NCI-H524 treated with DMSO at 0.1 percent for 48 hours (cell line): ENCODE data around the gene INSYN2B.

ENCODE experiments used
- DNase-seq: peaks from one replicate; lab custom pipeline; 2025; lab: John Stamatoyannopoulos, UW

INSYN2B gene

GRCh38 chr5:169933127-169933526 is 47.2 kb downstream of the INSYN2B start:
- no peak for DNase-seq

DNA sequence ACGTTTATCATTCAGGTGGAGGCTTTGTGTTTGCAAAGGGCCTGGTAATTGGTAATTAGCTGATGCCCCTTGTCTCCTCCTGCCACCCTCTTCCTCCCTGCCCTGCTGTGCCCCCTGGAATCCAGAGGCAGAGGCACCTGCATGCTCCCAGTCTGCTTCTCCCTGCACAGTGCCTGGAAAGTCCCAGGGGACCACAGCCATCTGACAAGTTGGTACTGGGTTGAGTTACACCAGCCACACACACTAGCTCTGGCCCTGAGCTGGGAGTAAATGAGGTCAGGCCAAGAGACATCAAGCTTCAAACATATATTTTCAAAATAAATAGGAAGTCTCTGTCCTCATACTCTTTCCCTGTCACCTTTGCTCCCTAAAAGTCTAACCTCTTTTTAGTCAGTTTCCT is 56.3 kb downstream of the INSYN2B start:
- no peak for DNase-seq

DNA sequence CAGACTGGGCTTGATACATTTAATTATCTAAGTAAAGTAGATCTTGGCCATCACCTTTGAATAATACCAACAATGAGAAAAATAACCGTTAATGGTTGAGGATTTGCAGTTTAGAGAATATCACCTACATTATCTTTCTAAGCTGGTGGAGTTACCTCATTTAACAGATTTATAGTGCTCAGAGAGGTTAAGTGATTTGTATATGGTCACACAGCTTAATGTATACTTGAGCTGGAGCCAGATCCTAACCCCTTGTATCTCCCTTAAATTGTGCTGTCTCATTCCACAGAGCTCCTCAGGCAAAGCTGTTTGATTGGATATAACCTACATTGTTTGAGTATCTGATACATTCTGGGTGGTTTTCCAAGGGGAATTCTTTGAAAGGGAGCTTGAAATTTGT is 57.8 kb downstream of the INSYN2B start:
- no peak for DNase-seq

DNA sequence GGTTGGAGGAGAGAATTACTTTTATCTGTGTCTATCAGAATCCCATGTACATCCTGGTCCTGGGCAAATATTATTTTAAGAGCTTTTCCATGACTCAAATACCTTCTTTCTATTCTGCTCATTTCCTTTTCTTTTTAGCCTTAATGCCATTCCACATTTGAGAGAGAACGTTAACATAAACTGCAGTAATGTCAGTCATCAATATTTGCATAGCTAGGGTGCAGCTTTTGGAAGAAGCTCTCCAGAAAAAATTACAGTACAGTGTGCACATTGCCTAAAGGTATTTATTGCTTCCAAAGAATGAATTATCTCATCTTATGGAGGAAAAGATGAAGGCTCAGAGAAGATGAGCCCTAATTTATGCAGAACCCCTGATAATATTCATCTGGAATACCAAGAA is 58.3 kb downstream of the INSYN2B start:
- no peak for DNase-seq

DNA sequence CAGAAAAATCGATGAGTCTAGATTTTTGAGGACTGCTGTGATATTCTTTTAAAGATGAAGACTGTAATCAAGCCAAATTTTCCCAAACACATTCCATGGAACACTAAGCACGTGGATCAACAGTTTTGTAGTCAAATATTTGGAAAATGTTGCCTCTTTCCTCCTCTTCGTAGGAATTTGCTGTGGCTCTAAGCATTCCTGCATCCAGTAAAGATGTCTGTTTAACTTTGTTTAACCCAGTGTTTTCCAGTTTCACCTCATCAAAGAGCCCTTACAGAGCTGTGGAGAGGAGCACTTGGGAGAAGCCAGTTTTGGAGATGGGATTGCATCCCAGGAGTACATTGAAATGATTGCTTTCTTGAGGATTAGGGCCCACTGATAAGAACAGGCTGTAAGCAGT is 58.9 kb downstream of the INSYN2B start:
- DNase-seq, result no peak

DNA sequence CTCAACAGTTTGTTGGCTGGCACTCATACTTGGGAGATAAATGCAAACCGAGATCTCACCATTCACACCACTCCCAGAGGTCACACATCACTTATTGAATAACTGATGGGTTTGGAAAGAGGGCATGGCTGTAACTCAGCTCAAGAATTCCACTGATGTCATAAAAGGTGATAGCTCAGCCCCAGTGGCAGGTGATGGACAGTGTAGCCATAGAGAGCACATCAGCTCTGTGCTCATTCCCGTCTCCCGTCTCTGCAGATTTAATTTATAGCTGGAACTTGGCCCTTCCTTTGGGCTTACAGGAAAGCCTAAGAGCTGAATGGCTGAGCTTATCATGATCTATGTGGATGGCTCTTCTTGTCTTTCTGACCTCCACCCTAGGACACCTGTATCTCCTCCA is 59.8 kb downstream of the INSYN2B start:
- DNase-seq, result no peak

DNA sequence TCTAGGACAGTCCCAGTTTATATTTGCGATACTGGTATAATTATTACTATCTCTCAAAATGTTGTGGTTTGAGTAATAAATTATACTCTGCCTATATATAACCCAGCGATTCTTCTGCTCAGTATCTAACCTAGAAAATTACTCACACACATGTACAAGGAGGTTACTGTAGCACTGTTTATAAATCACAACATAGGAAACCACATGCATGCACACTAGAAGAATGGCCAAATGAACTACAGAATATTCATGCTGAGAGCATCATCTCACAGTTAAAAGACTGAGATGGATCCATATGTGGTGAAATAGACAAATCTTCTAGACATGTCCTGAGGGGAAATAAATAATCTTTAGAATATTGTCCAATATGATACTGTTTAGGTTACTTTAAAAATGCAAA is 62.1 kb downstream of the INSYN2B start:
- DNase-seq, result no peak

- no peak for DNase-seq
Observed at GRCh38 chr5:169917500-169917899, 62.8 kb downstream of the INSYN2B start.

GRCh38 chr5:169914766-169915165 is 65.5 kb downstream of the INSYN2B start:
- no peak for DNase-seq

DNA sequence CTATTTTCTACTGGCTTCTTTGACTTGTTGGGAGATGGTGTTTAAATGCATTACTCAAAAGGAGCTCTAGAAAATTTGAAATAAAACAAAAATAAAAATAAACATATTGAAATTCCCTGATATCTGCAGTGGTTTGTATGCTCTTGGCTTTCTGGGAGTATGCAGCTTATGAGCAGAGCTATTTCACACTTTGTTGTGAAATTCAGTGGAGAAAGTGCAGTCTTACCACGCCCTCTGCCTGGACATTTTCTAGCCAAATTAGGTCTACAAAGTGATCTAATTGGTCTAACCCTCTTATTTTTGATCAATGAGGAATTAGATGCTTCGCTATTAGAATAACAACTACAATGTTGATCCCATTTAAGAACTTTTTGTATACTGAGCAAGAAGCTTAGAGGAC is 66.8 kb downstream of the INSYN2B start:
- no peak for DNase-seq

GRCh38 chr5:169911448-169912212 is 68.7 kb downstream of the INSYN2B start:
- no peak for DNase-seq

DNA sequence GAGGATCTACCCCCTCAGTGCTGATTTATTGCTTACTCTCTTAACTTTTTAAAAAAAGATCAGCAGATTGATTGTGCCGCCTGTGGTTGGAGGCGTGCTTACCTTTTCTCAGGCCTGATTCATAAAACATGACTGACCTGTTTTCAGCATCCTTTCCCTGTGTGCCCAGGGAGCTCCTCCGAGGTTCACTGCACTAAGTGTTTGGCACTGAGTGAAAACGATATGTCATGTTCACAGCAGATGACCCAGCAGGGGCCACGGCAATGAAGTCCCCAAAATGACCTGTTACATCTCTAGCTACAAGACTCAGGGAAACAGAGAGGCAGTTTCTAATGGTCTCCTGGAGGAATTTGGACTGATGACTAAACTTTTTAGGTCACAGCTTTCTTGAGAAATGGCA is 69.9 kb downstream of the INSYN2B start:
- DNase-seq, result no peak

GRCh38 chr5:169909945-169910344 is 70.3 kb downstream of the INSYN2B start:
- peak; percentile 11 for DNase-seq

DNA sequence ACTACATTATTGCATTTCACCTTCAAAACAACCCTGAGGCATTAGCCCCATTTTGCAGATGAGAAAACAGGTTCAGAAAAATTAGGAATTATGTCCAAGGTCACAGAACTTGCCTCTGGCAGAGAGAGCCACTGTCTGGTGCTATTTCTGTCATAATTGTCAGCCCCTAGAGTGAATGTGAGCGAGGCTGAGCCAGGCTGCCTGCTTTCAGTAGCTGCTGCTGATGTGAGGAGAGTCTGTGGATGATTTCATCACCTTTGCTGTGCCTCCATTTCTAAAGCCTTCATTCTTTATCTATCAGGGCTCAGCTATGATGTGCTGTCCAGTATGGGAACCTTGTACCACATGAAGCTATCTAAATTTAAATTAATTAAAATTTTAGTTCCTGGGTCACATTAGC is 71.4 kb downstream of the INSYN2B start:
- DNase-seq, result no peak

DNA sequence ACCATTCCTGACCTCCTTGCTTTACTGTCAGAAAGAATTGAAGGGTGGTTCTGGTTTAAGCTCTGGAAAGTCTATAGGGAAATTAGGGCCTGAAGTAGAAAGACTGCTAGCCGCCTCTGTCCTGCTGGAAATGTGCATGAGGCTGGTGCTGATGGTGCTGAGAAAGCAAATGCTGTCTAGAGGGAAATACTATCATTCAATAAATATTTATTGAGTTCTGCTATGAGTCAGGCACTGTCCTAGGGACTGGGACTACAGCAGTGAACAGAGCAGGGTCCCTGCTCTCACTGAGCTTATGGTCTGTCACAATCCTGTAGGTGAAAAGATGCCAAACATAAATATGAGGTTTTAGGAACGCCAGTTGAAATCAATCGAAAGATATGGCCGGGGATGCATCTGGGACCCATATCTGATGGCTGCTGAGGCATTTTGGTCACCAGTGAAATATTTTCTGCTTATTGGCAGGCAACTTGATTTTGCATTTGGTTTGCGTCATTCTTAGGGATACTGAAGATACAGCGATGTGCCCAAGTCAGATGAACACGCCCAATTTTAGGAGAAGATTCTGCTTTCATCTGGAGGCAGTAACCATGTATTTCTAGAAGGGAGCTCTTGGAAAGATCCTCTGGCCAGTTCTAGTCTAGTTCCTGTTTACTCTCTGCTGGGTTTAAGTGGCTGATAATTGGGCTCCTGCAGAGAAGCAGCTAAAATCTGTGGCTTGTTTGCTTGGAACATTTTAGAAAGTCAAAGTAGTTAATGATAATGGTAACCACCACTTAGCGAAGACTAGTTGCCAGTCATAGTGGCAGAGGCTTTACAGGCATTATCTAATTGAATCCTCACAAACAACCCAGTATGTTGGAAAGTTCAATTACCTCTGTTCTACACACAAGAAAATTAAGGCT is 73.3 kb downstream of the INSYN2B start:
- DNase-seq, result no peak

DNA sequence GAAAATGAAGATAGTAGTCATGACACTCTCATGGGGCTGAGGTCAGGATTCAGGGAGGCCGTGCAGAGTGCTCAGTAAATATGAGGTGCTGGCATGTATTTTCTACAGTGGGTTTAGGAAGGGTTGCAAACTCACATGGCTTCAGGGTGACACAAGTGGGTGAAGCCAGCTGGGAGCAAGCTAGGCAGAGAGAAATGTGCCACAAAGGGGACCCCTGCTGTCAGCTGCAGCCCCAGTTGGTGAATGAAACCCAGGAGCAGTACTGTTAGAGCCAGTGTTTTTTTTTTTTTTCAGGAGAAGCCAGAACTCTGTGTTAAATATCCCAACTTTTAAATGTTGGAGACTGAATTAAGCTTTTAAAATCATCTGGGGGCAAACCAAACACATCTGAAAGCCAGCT is 75.3 kb downstream of the INSYN2B start:
- DNase-seq, result no peak

DNA sequence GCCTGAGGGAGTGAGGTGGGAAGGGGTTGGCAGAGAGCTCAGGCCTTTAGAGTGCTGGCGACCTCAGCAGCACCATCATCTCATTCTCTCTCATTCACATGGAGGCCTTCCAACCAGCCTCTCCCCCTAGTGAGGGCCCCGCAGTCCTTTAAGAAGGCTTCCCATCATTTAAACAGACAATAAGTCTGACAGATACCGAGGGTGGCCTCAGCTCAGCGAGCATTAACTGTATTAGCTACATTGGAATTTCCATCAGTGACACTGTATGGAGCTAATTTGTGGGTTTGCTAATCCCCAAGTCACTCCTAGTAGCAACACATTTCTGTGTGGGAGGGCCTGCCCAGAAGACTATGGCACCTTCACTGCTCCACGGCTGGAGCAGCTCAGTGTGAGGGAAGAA is 75.8 kb downstream of the INSYN2B start:
- DNase-seq, result no peak

DNA sequence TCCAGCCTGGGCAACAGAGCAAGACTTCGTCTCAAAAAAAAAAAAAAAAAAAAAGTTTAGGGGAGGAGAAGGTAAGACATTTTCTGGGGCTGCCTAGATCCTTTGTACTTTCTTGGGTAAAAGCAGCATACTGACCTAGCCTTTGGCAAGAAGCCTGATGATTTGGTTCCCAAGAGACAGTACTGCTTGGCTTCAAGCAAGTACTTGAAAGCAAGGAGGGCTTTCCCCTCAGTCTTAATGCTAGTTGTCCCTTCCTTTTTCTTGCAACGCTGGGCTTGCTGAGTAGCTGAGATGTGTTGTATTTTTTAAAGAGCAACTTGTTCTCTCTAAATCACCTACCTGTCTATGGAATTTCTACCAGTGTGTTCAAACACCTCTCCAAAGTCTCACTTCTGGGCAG is 76.2 kb downstream of the INSYN2B start:
- no peak for DNase-seq

DNA sequence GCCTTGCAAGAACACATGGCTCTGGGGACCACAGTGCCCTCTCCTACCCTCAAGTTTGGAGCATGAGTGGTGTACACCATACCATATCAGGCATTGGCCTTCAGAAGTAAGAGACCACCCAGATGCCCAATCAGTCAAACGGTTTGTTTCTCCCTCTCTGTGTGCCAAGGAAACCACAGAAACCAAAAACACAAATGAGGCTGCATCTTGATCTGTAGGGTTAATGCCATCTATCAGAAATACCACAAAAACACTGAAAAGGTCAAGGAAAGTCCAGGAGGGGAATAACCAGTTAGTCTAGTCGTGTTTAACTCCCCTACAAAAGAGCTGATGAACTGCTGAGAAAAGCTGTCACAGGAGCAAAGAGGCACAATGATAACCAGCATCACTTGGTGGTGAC is 78.4 kb downstream of the INSYN2B start:
- DNase-seq, result no peak

GRCh38 chr5:169897481-169897880 is 82.8 kb downstream of the INSYN2B start:
- no peak for DNase-seq

GRCh38 chr5:169895926-169896325 is 84.4 kb downstream of the INSYN2B start:
- no peak for DNase-seq

DNA sequence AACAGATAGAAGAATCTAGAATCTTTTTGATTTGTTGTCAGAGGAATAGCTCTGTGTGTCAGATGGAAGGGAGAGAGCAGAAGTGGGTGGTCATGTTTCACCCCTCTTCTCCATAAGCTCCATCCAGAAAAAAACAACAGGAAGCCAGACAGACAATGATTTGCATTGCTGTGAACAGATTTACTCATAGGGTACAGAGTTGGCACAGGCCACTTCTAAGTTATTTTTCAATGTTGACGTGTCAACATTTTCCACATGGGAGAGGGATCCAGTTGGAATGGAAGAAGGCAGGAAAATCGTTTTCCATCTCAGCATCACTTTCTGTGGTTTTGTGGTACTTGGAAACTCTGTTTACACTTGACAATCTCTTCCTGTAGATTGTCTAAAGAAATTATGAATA is 86.7 kb downstream of the INSYN2B start:
- DNase-seq, result no peak

DNA sequence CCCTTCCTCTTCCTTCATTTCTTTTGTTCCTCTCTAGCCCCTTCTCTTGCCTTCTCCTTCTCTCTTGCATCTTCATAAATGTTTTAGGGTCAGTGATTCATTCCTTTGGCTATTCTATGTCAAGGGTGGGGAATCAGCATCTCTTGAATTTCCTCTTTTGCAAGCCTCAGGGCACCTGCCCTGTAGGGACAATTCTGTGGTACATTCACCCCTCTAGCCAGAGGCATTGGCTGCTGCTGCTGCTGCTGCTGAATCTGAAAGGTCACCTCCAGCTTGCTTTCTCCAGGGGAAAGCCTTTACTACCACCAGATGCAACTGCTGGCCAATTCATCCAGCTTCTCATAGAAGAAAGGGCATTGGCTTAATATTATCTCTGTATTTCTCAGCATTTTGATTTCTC is 87.3 kb downstream of the INSYN2B start:
- no peak for DNase-seq
